Right lobe of liver (tissue), 6 donors: ENCODE results near the gene MUTYH. TPM values are rescaled to one million over a fixed set of nuclear protein-coding genes. Genes with fewer than 3 reads are reported as not detected.

Experiments used
- ATAC-seq, 4 donors: fragments of 200-7000 bp; cut with Tn5 transposase; one replicate each; pipeline ENCODE4 v1.9.1; 2020; ENCODE audit warnings: mild to moderate bottlenecking in 4 of 4, moderate library complexity in 4 of 4
- DNase-seq, 3 donors: peaks; one replicate each; pipeline ENCODE4 v3.0.0-alpha.2; 2020
- H3K27ac ChIP-seq, 3 donors: fragments of 200-600 bp; one replicate each; pipeline ENCODE4 v1.8.0; 2022
- H3K27me3 ChIP-seq, 2 donors: fragments of 200-600 bp; one replicate each; pipeline ENCODE4 v1.8.0; 2022
- H3K36me3 ChIP-seq, 4 donors: fragments of 200-600 bp; sonication (generic) in 1 of 4; one replicate each; pipeline versions ENCODE4 v1.5.1 to v1.8.0; 2017 to 2022; ENCODE audit warnings: control low read depth in 1 of 4
- H3K4me1 ChIP-seq, 4 donors: fragments of 200-600 bp; sonication (generic) in 1 of 4; one replicate each; pipeline versions ENCODE4 v1.5.1 to v1.8.0; 2017 to 2022; ENCODE audit warnings: control low read depth in 1 of 4
- H3K4me3 ChIP-seq, 3 donors: fragments of 200-600 bp; one replicate each; pipeline ENCODE4 v1.8.0; 2022
- H3K9me3 ChIP-seq, 4 donors: fragments of 200-600 bp; sonication (generic) in 1 of 4; one replicate each; pipeline versions ENCODE4 v1.5.1 to v1.8.0; 2017 to 2022; ENCODE audit warnings: control low read depth in 1 of 4
- POLR2A ChIP-seq: fragments of 450-650 bp; IDR thresholded peaks from one replicate; pipeline ENCODE4 v1.6.1; 2017; ENCODE audit warnings: antibody characterized with exemption, mild to moderate bottlenecking
- WGBS: methylation state at CpG from one replicate; pipeline ENCODE4 v1.1.6; 2018; ENCODE audit warnings: low coverage, low lambda C conversion rate; ENCODE audit not compliant: insufficient coverage; ENCODE audit errors: missing lambda C conversion rate; 5-methylcytosine and 5-hydroxymethylcytosine counted together
- intact Hi-C, 2 donors: fragments of 100-400 bp; cut with DNase I; formaldehyde crosslinking; loops; one replicate each; pipeline versions ENCODE4 v1.11.2 to v1.14.1; 2022
- total RNA-seq, 6 experiments: library from RNA; depleted of rRNA in 2 of 6; stranded (reverse); fragments of >200 nt in 2 of 6; fragmentation: NEBNext Ultra II Directional in 3 of 6; extraction: Animal tissue kit (Norgen Biotek cat#: 25700) in 3 of 6; gene quantifications; one replicate each; pipeline versions ENCODE4 v1.1.0 to v1.2.4, GENCODE V29; 2016 to 2023
- TF ChIP-seq, protein P1 (sequence below), 4 donors: fragments of 200-600 bp in 3 of 4; fragments of 450-650 bp in 1 of 4; IDR thresholded peaks; one replicate each; pipeline versions ENCODE4 v1.5.1 to v1.8.0; 2016 to 2022; ENCODE audit warnings: antibody characterized with exemption in 4 of 4, mild to moderate bottlenecking in 2 of 4
- donor health status: DM: no; HTN: yes; CAD: no.
- donor health status: DM: no; HTN: no; CAD: no.
- donor health status: DM: no; HTN: no; CAD: no.
- donor health status: DM: no; HTN: yes; CAD: no.
- donor health status: DM: no; HTN: yes; CAD: no.

The MUTYH gene
- total RNA-seq, 6 experiments from 2014 or later, result 7.2 to 11.9 (median 8.4) TPM

GRCh38 chr1:45325851-45326506 is 14.3 kb downstream of the MUTYH start:
- no peak for ATAC-seq
- H3K27ac ChIP-seq, result no peak overlapping the region
- no peaks in the 10 kb centered on the region for H3K27me3 ChIP-seq
- 53% methylated on average over 6 of the region's 6 CpGs for WGBS
- no peak for DNase-seq
- H3K36me3 ChIP-seq, result no peaks in the 10 kb centered on the region
- no peaks in the 10 kb centered on the region for H3K9me3 ChIP-seq
- peaks cover 0 to 7% (median 3%) of the 10 kb centered on the region in 4 donors for H3K4me1 ChIP-seq
- TF ChIP-seq POLR2A, result no peak
- TF ChIP-seq, protein P1, sequence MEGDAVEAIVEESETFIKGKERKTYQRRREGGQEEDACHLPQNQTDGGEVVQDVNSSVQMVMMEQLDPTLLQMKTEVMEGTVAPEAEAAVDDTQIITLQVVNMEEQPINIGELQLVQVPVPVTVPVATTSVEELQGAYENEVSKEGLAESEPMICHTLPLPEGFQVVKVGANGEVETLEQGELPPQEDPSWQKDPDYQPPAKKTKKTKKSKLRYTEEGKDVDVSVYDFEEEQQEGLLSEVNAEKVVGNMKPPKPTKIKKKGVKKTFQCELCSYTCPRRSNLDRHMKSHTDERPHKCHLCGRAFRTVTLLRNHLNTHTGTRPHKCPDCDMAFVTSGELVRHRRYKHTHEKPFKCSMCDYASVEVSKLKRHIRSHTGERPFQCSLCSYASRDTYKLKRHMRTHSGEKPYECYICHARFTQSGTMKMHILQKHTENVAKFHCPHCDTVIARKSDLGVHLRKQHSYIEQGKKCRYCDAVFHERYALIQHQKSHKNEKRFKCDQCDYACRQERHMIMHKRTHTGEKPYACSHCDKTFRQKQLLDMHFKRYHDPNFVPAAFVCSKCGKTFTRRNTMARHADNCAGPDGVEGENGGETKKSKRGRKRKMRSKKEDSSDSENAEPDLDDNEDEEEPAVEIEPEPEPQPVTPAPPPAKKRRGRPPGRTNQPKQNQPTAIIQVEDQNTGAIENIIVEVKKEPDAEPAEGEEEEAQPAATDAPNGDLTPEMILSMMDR (IDR thresholded peaks at IDR 0.05), result no peak
- no peak overlapping the region for H3K4me3 ChIP-seq
- intact Hi-C loops, result no loop called here

GRCh38 chr1:45322486-45323040 is 17.7 kb downstream of the MUTYH start:
- Histone ChIP-seq H3K36me3 (no peaks in the 10 kb centered on the region), H3K27ac (no peak overlapping the region), H3K9me3 (no peaks in the 10 kb centered on the region), H3K27me3 (no peaks in the 10 kb centered on the region), H3K4me3 (no peak overlapping the region), H3K4me1 (peaks cover 0 to 7% (median 3%) of the 10 kb centered on the region in 4 donors)
- intact Hi-C loops, result no loop called here
- no peak for TF ChIP-seq POLR2A
- TF ChIP-seq, protein P1 (IDR thresholded peaks at IDR 0.05), result no peak
- ATAC-seq, result no peak
- 90% methylated on average over 10 of the region's 10 CpGs for WGBS
- no peak for DNase-seq

- ATAC-seq, result no peak
- DNase-seq, result no peak
- 82% methylated on average over 3 of the region's 5 CpGs for WGBS
- H3K27ac ChIP-seq, result no peak overlapping the region
- no peaks in the 10 kb centered on the region for H3K9me3 ChIP-seq
- TF ChIP-seq, protein P1 (IDR thresholded peaks at IDR 0.05), result no peak
- TF ChIP-seq POLR2A, result no peak
- no peaks in the 10 kb centered on the region for H3K27me3 ChIP-seq
- no peaks in the 10 kb centered on the region for H3K4me1 ChIP-seq
- H3K4me3 ChIP-seq, result no peak overlapping the region
- intact Hi-C loops, result no loop called here
- no peaks in the 10 kb centered on the region for H3K36me3 ChIP-seq
These were observed 18.8 kb downstream of the MUTYH start for GRCh38 chr1:45321444-45321843.

DNA sequence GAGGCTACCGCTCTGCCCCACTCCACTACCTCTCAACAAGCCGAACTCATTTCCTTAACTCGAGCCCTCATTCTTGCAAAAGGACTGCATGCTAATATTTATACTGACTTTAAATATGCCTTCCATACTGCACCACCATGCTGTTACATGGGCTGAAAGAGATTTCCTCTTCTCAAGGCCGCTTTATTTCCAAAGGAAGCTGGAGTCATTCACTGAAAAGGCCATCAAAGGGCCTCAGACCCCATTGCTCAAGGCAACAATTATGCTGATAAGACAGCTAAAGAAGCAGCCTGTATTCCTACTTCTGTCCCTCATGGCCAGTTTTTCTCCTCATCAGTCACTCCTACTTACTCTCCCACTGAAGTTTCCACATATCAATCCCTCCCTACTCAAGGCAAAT is 20.5 kb downstream of the MUTYH start:
- no peaks in the 10 kb centered on the region for H3K9me3 ChIP-seq
- H3K36me3 ChIP-seq, result no peaks in the 10 kb centered on the region
- no peak for TF ChIP-seq POLR2A
- TF ChIP-seq, protein P1 (IDR thresholded peaks at IDR 0.05), result no peak
- no peaks in the 10 kb centered on the region for H3K27me3 ChIP-seq
- H3K4me1 ChIP-seq, result no peaks in the 10 kb centered on the region
- no peak overlapping the region for H3K4me3 ChIP-seq
- no peak for DNase-seq
- WGBS, result 88% methylated on average over 4 of the region's 4 CpGs
- H3K27ac ChIP-seq, result no peak overlapping the region
- ATAC-seq, result no peak
- intact Hi-C loops, result no loop called here
